Measurements from ENCODE around the gene BRMS1. TPM values are rescaled to one million over a fixed set of nuclear protein-coding genes. Genes with fewer than 3 reads are reported as not detected.

The BRMS1 gene
- total RNA-seq, 1 donor from 2014 or later = 56.9 TPM

DNA sequence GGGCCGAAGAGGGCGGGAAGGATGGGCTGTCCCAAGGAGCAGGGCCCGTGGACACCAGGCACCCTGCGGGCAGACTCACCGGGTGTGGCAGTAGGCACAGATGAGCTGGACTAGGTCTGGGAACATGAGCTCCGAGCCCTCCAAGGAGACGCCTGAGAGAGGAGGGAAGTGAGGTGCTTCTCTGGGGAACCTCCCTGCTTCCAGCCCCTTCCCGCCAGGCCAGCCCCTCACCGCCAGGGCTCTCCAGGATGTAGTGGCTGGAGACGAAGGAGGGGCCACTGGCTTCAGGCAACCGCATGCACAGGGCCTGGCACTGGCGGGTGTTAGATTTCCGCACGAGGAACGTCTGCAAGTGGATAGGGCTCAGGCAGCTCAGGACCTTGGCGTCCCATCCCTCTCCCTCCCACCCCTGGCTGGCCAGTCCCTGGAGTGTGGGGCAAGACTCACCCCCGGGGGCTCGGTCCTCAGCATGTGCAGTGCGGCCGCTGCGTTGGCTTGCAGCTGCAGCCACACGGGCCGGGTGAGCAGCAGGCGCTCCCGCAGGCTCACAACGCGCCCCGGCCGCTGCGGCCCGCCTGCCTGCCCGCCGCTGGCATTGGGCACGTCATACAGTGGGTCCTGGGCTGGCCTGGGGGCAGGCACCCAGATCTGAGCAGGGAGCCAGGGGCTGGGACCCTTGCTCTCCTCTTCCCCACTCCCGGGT is 9.2 kb downstream of the BRMS1 start:
- Mint-ChIP-seq H3K9me3 (no peaks in the 10 kb centered on the region), H3K4me3 (peak overlapping the region; percentile 78), H3K27ac (no peak overlapping the region), H3K36me3 (ENCODE audit: low read depth) (peaks cover 30% of the 10 kb centered on the region), H3K4me1 (peaks cover 22% of the 10 kb centered on the region), H3K27me3 (peaks cover 6% of the 10 kb centered on the region)
- TF ChIP-seq, protein P1, sequence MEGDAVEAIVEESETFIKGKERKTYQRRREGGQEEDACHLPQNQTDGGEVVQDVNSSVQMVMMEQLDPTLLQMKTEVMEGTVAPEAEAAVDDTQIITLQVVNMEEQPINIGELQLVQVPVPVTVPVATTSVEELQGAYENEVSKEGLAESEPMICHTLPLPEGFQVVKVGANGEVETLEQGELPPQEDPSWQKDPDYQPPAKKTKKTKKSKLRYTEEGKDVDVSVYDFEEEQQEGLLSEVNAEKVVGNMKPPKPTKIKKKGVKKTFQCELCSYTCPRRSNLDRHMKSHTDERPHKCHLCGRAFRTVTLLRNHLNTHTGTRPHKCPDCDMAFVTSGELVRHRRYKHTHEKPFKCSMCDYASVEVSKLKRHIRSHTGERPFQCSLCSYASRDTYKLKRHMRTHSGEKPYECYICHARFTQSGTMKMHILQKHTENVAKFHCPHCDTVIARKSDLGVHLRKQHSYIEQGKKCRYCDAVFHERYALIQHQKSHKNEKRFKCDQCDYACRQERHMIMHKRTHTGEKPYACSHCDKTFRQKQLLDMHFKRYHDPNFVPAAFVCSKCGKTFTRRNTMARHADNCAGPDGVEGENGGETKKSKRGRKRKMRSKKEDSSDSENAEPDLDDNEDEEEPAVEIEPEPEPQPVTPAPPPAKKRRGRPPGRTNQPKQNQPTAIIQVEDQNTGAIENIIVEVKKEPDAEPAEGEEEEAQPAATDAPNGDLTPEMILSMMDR (IDR thresholded peaks at IDR 0.05) = no peak
- ATAC-seq (ENCODE audit: low read depth) (peak; percentile 29), DNase-seq (no peak)
- POLR2A ChIA-PET = interaction anchor here (0.6 to 1.8 kb wide), 4 partner anchors 8 to 31 kb away, joined by 3 to 9 read pairs (median 4); no protein-coding TSS in a partner anchor
- CTCF ChIA-PET = interaction anchor here (2.4 kb wide), 1 partner anchor 24 kb away, joined by 11 read pairs; no protein-coding TSS in a partner anchor
- intact Hi-C loops (cut with micrococcal nuclease) = no loop called here

DNA sequence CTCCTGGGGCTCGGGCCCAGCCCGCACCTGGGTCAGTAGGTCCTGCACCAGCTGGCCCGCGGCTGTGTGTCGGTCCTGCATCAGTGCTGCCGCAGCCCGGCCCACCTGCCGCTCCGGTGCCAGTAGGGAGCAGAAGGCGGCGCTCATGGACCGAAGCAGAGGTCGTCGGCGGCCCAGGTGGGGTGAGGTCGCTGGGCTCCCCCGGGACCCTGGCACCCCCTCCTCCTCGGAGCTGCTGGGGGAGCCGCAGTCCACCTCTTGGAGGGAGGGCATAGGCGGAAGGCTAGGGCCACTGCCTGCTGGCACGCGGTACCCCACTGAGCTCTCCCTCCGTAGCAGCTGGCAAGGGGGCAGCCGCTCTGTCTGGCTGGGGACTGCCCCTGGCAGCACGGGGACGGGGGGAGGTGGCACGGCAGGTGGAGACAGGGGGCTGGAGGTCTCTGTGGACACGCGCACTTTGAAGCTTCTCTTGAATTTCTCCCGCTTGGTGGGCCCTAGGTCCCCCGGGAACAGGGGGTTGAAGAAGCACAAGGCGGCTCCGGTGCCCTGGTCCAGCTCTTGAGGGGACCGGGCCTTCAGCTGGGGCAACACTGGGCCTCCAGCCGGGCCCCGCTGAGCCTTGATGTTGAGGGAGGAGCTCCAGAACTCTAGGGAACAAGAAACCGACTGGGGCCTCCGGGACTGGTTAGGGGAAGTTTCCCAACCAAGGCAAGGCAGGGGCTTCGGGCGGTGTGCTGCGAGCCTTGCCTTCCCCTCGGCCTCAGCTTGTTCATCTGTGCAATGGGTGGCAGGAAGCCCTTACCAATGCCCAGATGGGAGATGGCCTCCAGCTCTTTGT is 10.1 kb downstream of the BRMS1 start:
- TF ChIP-seq, protein P1 (IDR thresholded peaks at IDR 0.05) = no peak
- peaks cover 23% of the 10 kb centered on the region for H3K36me3 Mint-ChIP-seq (ENCODE audit: low read depth)
- peaks cover 6% of the 10 kb centered on the region for H3K27me3 Mint-ChIP-seq
- ChIA-PET POLR2A (interaction anchor here (1.2 to 1.8 kb wide), 3 partner anchors 9 to 23 kb away, joined by 4 to 9 read pairs (median 5); no protein-coding TSS in a partner anchor), CTCF (interaction anchor here (2.4 kb wide), 1 partner anchor 23 kb away, joined by 11 read pairs; no protein-coding TSS in a partner anchor)
- H3K4me1 Mint-ChIP-seq = peaks cover 22% of the 10 kb centered on the region
- H3K4me3 Mint-ChIP-seq = no peak overlapping the region
- no peaks in the 10 kb centered on the region for H3K9me3 Mint-ChIP-seq
- no peak for ATAC-seq (ENCODE audit: low read depth)
- no peak for DNase-seq
- intact Hi-C loops (cut with micrococcal nuclease) = no loop called here
- no peak overlapping the region for H3K27ac Mint-ChIP-seq

DNA sequence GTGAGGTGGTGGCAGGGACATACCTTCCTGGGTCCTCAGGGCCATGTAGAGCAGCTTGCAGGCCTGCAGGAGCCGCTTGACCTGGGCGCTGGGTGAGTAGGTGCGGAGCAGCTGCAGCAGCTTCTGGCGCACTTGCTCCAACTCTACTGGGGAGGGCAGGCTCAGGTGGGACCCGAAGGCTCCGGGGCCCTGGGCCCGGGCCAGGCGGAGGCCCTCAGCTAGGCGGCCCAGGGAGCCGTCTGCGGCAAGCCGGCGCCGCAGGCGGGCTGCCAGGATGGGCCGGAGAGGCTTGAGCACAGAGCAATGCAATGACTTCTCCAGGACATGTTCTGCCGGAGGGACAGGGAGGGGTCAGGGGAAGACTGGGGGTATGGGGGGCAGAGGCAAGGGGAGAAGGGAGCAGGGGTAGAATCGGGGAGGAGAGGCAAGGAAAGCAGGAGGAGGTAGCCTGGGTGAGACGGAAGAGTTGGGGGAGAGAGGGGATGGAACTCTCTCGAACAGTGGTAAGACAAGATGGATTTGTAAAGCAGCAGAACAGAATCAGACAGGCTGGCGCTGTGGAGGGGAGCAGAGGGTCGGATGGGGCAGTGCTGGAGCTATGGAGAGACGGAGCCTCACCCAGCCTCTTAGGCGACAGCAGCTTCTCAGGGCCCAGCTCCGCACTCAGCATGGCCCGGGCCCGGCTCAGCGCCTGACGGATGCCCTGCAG is 10.9 kb downstream of the BRMS1 start:
- Mint-ChIP-seq H3K9me3 (no peaks in the 10 kb centered on the region), H3K4me3 (no peak overlapping the region), H3K27me3 (peaks cover 6% of the 10 kb centered on the region), H3K36me3 (ENCODE audit: low read depth) (peaks cover 17% of the 10 kb centered on the region), H3K27ac (no peak overlapping the region), H3K4me1 (peaks cover 22% of the 10 kb centered on the region)
- ATAC-seq (ENCODE audit: low read depth) (no peak), DNase-seq (no peak)
- CTCF ChIA-PET = interaction anchor here (6.2 kb wide), 1 partner anchor 22 kb away, joined by 67 read pairs; no protein-coding TSS in a partner anchor
- POLR2A ChIA-PET = no interaction called here
- TF ChIP-seq, protein P1 (IDR thresholded peaks at IDR 0.05) = no peak
- intact Hi-C loops (cut with micrococcal nuclease) = no loop called here

DNA sequence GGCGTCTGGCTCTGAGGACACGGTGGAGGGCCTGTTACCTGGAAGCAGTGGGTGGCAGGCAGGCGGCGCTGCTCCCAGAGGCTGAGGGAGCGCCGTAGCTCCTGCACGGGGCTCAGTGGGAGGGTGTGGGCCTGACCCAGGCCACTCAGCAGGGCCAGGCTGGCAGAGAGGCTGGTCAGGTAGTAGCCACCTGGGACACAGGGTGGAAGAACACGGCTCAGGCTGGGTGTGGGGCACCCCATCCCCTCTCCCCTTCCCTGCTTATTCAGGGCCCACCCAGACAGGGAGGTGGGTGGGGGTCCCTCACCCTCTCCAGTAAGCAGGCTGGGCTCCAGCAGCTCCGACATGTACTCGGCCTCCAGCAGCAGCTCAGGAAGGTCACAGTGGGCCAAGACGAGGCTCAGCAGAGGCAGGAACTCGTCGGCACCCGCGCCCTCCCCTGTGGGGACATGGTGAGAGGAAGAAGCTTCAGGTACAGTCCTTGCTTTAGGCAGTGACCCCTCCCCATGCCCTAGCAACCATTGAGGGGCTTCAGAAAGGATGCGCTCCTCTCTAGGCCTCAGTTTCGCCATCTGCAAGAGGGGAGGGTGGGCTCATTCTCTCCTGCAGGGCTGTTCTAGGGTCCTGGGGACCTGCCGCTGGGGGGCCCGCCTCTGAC is 11.6 kb downstream of the BRMS1 start:
- peaks cover 6% of the 10 kb centered on the region for H3K27me3 Mint-ChIP-seq
- no peaks in the 10 kb centered on the region for H3K9me3 Mint-ChIP-seq
- H3K4me3 Mint-ChIP-seq = no peak overlapping the region
- peaks cover 29% of the 10 kb centered on the region for H3K4me1 Mint-ChIP-seq
- ChIA-PET POLR2A (interaction anchor here (0.6 kb wide), 1 partner anchor 56 kb away, joined by 4 read pairs; no protein-coding TSS in a partner anchor), CTCF (interaction anchor here (6.2 kb wide), 1 partner anchor 22 kb away, joined by 67 read pairs; no protein-coding TSS in a partner anchor)
- TF ChIP-seq, protein P1 (IDR thresholded peaks at IDR 0.05) = no peak
- no peak overlapping the region for H3K27ac Mint-ChIP-seq
- H3K36me3 Mint-ChIP-seq (ENCODE audit: low read depth) = peaks cover 12% of the 10 kb centered on the region
- no peak for DNase-seq
- ATAC-seq (ENCODE audit: low read depth) = no peak
- intact Hi-C loops (cut with micrococcal nuclease) = no loop called here
